Activated CD4-positive, alpha-beta T cell treated with anti-CD3 and anti-CD28 coated beads, Interleukin-2, amount 10 ng/mL, durations not matched to agents 24 days and 14 days (primary cell): ENCODE results near the gene PDLIM4. TPM values are rescaled to one million over a fixed set of nuclear protein-coding genes. Genes with fewer than 3 reads are reported as not detected.
A peak's percentile ranks its signal among the peaks of the same experiment; 100 is the strongest.

Experiments used
- DNase-seq: peaks from one replicate; pipeline ENCODE4 v3.0.0; 2022
- H3K27ac Mint-ChIP-seq: one replicate; pipeline ENCODE4 v1.8.0; 2022; ENCODE audit warnings: mild to moderate bottlenecking, mixed read lengths
- H3K27me3 Mint-ChIP-seq: one replicate; pipeline ENCODE4 v1.8.0; 2022; ENCODE audit warnings: mixed read lengths
- H3K36me3 Mint-ChIP-seq: one replicate; pipeline ENCODE4 v1.8.0; 2022; ENCODE audit warnings: low read depth, mild to moderate bottlenecking, mixed read lengths
- H3K4me1 Mint-ChIP-seq: one replicate; pipeline ENCODE4 v1.8.0; 2021; ENCODE audit warnings: mixed read lengths
- H3K4me3 Mint-ChIP-seq: one replicate; pipeline ENCODE4 v1.8.0; 2022; ENCODE audit warnings: mild to moderate bottlenecking, moderate library complexity, mixed read lengths
- H3K9me3 Mint-ChIP-seq: one replicate; pipeline ENCODE4 v1.8.0; 2021; ENCODE audit warnings: mixed read lengths
- intact Hi-C: fragments of 100-400 bp; cut with micrococcal nuclease; formaldehyde crosslinking; loops from one replicate; pipeline ENCODE4 v1.15.1; 2023
- total RNA-seq: library from RNA; stranded (reverse); gene quantifications from 2 replicates; pipeline ENCODE4 v1.2.3, GENCODE V29; 2022

PDLIM4 gene
- total RNA-seq, 1 donor from 2014 or later: 0.72 TPM

- no peak overlapping the region for H3K27ac Mint-ChIP-seq
- no peak for DNase-seq
- no peak overlapping the region for H3K4me3 Mint-ChIP-seq
- peaks cover 12% of the 10 kb centered on the region for H3K4me1 Mint-ChIP-seq
- peaks cover 15% of the 10 kb centered on the region for H3K27me3 Mint-ChIP-seq
- intact Hi-C loops: no loop called here
- no peaks in the 10 kb centered on the region for H3K9me3 Mint-ChIP-seq
- H3K36me3 Mint-ChIP-seq: no peaks in the 10 kb centered on the region
These were observed 13.2 kb downstream of the PDLIM4 start for GRCh38 chr5:132270706-132271105.

- H3K4me3 Mint-ChIP-seq: no peak overlapping the region
- peaks cover 12% of the 10 kb centered on the region for H3K4me1 Mint-ChIP-seq
- peaks cover 15% of the 10 kb centered on the region for H3K27me3 Mint-ChIP-seq
- no peak for DNase-seq
- H3K27ac Mint-ChIP-seq: no peak overlapping the region
- no peaks in the 10 kb centered on the region for H3K9me3 Mint-ChIP-seq
- intact Hi-C loops: no loop called here
- no peaks in the 10 kb centered on the region for H3K36me3 Mint-ChIP-seq
These were observed 14.1 kb downstream of the PDLIM4 start for GRCh38 chr5:132271251-132272246.

GRCh38 chr5:132272311-132273210, 15.1 kb downstream of the PDLIM4 start:
- peaks cover 9% of the 10 kb centered on the region for H3K4me1 Mint-ChIP-seq
- no peak overlapping the region for H3K27ac Mint-ChIP-seq
- no peak overlapping the region for H3K4me3 Mint-ChIP-seq
- DNase-seq: peak; percentile 89
- peaks cover 15% of the 10 kb centered on the region for H3K27me3 Mint-ChIP-seq
- intact Hi-C loops: no loop called here
- H3K9me3 Mint-ChIP-seq: no peaks in the 10 kb centered on the region
- H3K36me3 Mint-ChIP-seq: no peaks in the 10 kb centered on the region

GRCh38 chr5:132273631-132274030, 16.1 kb downstream of the PDLIM4 start:
- no peak for DNase-seq
- Mint-ChIP-seq H3K4me1 (peaks cover 7% of the 10 kb centered on the region), H3K4me3 (no peak overlapping the region), H3K36me3 (no peaks in the 10 kb centered on the region), H3K9me3 (no peaks in the 10 kb centered on the region), H3K27ac (no peak overlapping the region), H3K27me3 (peaks cover 15% of the 10 kb centered on the region)
- intact Hi-C loops: no loop called here

- Mint-ChIP-seq H3K4me3 (no peak overlapping the region), H3K27ac (no peak overlapping the region), H3K27me3 (peaks cover 15% of the 10 kb centered on the region), H3K4me1 (peaks cover 7% of the 10 kb centered on the region), H3K36me3 (no peaks in the 10 kb centered on the region), H3K9me3 (no peaks in the 10 kb centered on the region)
- intact Hi-C loops: no loop called here
- no peak for DNase-seq
These were observed 16.7 kb downstream of the PDLIM4 start for GRCh38 chr5:132274050-132274792.

- intact Hi-C loops: no loop called here
- H3K4me3 Mint-ChIP-seq: no peak overlapping the region
- H3K4me1 Mint-ChIP-seq: peaks cover 7% of the 10 kb centered on the region
- H3K27me3 Mint-ChIP-seq: peaks cover 21% of the 10 kb centered on the region
- H3K9me3 Mint-ChIP-seq: no peaks in the 10 kb centered on the region
- H3K36me3 Mint-ChIP-seq: no peaks in the 10 kb centered on the region
- DNase-seq: no peak
- H3K27ac Mint-ChIP-seq: no peak overlapping the region
These were observed 18.1 kb downstream of the PDLIM4 start for GRCh38 chr5:132275367-132276220.

GRCh38 chr5:132277256-132277655, 19.8 kb downstream of the PDLIM4 start:
- H3K36me3 Mint-ChIP-seq: no peaks in the 10 kb centered on the region
- no peak overlapping the region for H3K27ac Mint-ChIP-seq
- no peaks in the 10 kb centered on the region for H3K9me3 Mint-ChIP-seq
- peaks cover 7% of the 10 kb centered on the region for H3K4me1 Mint-ChIP-seq
- H3K4me3 Mint-ChIP-seq: no peak overlapping the region
- intact Hi-C loops: no loop called here
- peaks cover 27% of the 10 kb centered on the region for H3K27me3 Mint-ChIP-seq
- DNase-seq: no peak

GRCh38 chr5:132277971-132278853, 20.7 kb downstream of the PDLIM4 start:
- intact Hi-C loops: no loop called here
- H3K4me1 Mint-ChIP-seq: no peaks in the 10 kb centered on the region

GRCh38 chr5:132279801-132280200, 22.3 kb downstream of the PDLIM4 start:
- Mint-ChIP-seq H3K4me1 (no peaks in the 10 kb centered on the region), H3K4me3 (no peak overlapping the region), H3K27me3 (peaks cover 16% of the 10 kb centered on the region), H3K27ac (no peak overlapping the region), H3K9me3 (no peaks in the 10 kb centered on the region), H3K36me3 (no peaks in the 10 kb centered on the region)
- intact Hi-C loops: no loop called here
- no peak for DNase-seq

More at GRCh38 chr5:132277971-132278853, 20.7 kb downstream of the PDLIM4 start:
- no peak for DNase-seq
- Mint-ChIP-seq H3K27ac (no peak overlapping the region), H3K4me3 (no peak overlapping the region), H3K9me3 (no peaks in the 10 kb centered on the region), H3K27me3 (peaks cover 23% of the 10 kb centered on the region), H3K36me3 (no peaks in the 10 kb centered on the region)

GRCh38 chr5:132280371-132281240, 23.1 kb downstream of the PDLIM4 start:
- no peaks in the 10 kb centered on the region for H3K36me3 Mint-ChIP-seq
- peaks cover 12% of the 10 kb centered on the region for H3K27me3 Mint-ChIP-seq
- no peak overlapping the region for H3K27ac Mint-ChIP-seq
- intact Hi-C loops: no loop called here
- no peak for DNase-seq
- H3K9me3 Mint-ChIP-seq: no peaks in the 10 kb centered on the region
- H3K4me3 Mint-ChIP-seq: no peak overlapping the region
- H3K4me1 Mint-ChIP-seq: no peaks in the 10 kb centered on the region

GRCh38 chr5:132281856-132282614, 24.5 kb downstream of the PDLIM4 start:
- intact Hi-C loops: no loop called here

More at GRCh38 chr5:132281856-132282614, 24.5 kb downstream of the PDLIM4 start:
- no peak for DNase-seq
- no peaks in the 10 kb centered on the region for H3K4me1 Mint-ChIP-seq
- H3K27me3 Mint-ChIP-seq: peaks cover 12% of the 10 kb centered on the region
- no peak overlapping the region for H3K4me3 Mint-ChIP-seq
- no peaks in the 10 kb centered on the region for H3K9me3 Mint-ChIP-seq
- H3K27ac Mint-ChIP-seq: no peak overlapping the region
- H3K36me3 Mint-ChIP-seq: no peaks in the 10 kb centered on the region
